HG02884 (cell line): ENCODE measurements around the gene SLC16A10.
A peak's percentile ranks its signal among the peaks of the same experiment; 100 is the strongest.
"Not testable (repeated sequence)": the region's sequence is repeated elsewhere in the genome, so short reads cannot be mapped to it uniquely, and the experiment has no call there.

Experiments used
- ATAC-seq: cut with Tn5 transposase; IDR thresholded peaks from one replicate; pipeline ENCODE4 v1.9.1; 2021; ENCODE audit warnings: mild to moderate bottlenecking, moderate library complexity; ENCODE audit not compliant: unreplicated experiment

The SLC16A10 gene

GRCh38 chr6:111255838-111256237 lies 168.5 kb downstream of the SLC16A10 start:
- not testable (repeated sequence) for ATAC-seq

- ATAC-seq: no peak
Measured at GRCh38 chr6:111256646-111257045, 169.3 kb downstream of the SLC16A10 start.

GRCh38 chr6:111258010-111258409 lies 170.7 kb downstream of the SLC16A10 start:
- no peak for ATAC-seq

DNA sequence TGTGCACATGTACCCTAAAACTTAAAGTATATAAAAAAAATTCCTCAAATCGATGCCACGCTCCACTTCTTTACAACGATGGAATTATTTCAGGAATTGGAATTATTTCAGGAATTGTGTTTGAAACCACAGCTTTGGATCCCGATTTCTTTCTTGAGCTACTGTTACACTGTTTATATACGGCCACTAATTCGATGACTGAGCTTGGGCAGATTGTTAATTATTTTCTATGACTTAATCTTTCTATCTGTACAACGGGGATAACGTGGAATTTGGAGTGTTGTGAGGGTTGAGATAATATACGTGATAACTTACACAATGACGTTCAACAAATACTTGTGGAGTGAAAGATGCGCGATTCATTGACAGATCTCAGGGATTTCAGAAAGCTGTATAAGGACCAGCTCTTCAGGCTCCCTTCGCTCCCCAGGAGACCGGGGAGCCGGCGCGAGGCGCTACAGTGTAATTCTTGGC lies 171.3 kb downstream of the SLC16A10 start:
- ATAC-seq: no peak

DNA sequence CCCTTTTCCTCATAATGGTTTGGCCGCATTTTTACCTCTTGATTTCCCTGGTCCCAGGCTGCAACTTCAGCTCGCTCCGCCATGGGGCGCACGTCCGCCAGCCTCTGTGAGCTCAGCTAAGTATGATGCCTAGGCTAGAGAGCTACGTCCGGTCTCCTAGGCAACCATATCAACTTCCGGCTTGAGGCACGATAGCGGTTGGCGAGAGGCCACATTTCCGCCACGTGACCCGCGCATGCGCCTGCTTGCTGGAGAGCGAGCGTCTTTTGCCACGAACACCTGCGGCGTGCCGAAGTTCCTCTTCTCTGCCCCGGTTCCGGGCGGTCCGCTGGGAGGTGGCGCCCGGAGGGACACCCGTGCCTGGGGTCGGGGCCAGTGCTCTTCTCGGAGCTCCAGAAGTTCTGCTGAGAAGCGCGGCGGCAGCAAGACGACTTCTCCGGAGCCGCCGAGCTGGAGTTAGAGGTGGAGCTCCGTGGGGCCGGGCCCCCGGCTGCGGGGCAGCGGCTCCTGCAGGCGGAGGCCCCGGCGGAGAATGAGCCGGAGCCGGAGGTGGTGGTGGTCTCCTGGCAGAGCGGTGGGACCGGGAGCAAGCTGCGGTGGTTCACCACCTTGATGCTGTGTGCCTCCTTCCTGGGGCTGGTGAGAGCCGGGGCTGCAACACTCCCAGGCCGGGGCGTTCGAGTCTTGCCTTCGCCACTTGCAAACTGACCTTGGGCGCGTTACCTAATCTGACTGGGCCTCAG lies 172.0 kb downstream of the SLC16A10 start:
- peak; percentile 97 for ATAC-seq

- no peak for ATAC-seq
Measured at GRCh38 chr6:111260570-111261298, 173.4 kb downstream of the SLC16A10 start.

- no peak for ATAC-seq
Measured at GRCh38 chr6:111263837-111264236, 176.5 kb downstream of the SLC16A10 start.

DNA sequence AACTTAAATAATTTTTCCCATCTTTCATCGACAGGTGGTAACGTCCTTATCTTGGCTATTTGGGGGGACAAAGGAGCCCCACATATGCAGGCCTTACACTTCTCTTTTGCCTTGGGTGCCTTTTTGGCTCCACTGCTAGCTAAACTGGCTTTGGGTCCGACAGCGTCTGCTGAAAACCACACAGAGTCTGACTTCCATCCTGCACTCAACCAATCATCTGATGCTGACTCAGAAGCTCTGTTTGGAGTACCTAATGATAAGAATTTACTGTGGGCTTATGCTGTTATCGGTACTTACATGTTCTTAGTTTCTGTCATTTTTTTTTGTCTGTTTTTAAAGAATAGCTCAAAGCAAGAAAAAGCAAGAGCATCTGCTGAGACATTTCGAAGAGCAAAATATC lies 178.5 kb downstream of the SLC16A10 start:
- ATAC-seq: no peak

DNA sequence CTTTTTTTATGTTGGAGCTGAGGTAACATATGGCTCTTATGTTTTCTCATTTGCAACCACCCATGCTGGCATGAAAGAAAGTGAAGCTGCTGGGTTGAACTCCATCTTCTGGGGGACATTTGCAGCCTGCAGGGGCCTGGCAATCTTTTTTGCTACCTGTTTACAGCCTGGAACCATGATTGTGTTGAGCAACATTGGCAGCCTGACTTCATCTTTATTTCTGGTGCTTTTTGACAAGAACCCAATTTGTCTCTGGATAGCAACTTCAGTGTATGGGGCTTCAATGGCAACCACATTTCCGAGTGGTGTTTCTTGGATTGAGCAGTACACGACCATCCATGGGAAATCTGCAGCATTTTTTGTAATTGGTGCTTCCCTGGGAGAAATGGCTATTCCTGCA lies 179.0 kb downstream of the SLC16A10 start:
- no peak for ATAC-seq

- no peak for ATAC-seq
Measured at GRCh38 chr6:111267764-111268333, 180.5 kb downstream of the SLC16A10 start.

GRCh38 chr6:111269401-111269970 lies 182.2 kb downstream of the SLC16A10 start:
- ATAC-seq: no peak

- ATAC-seq: no peak
Measured at GRCh38 chr6:111270121-111270520, 182.8 kb downstream of the SLC16A10 start.

- no peak for ATAC-seq
Measured at GRCh38 chr6:111274593-111275217, 187.4 kb downstream of the SLC16A10 start.

DNA sequence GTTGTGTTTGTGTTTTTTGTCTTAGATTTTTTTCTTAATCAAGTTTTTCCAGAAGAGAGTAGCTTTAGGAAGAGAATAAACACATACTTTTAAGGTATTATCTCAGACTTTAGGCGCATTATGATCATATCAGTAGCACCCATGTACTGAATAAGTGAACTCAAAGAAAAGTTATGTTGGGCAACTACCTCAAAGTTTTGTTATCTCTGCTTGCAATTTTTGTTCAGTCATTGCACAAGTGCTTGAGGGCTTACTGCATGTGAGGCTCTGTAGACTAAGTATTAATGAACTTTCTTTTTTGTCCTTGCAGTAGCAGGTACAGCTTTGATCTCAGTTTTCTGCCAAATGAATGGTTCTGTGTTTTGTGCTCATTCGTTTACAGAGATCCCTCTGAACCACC lies 189.0 kb downstream of the SLC16A10 start:
- ATAC-seq: no peak

DNA sequence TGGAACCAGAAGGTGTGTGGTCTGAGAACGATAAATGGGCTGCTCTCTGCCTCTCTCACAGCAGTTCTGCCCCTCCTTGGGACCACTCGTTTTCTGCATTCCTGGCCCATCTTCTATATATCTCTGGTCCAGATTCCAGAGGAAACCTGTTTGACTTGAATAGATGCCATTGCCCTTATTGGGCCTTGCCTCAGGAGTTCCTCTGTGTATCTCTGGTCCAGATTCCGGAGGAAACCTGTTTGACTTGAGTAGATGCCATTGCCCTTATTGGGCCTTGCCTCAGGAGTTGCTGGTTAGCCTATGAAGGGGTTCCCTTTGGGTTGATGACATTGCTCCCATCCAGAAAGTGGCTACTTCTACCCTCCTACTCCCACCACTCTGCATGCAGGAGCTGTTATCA lies 189.4 kb downstream of the SLC16A10 start:
- ATAC-seq: no peak

- no peak for ATAC-seq
Measured at GRCh38 chr6:111277819-111278218, 190.5 kb downstream of the SLC16A10 start.

- ATAC-seq: no peak
Measured at GRCh38 chr6:111278731-111279130, 191.4 kb downstream of the SLC16A10 start.

GRCh38 chr6:111280445-111280955 lies 193.2 kb downstream of the SLC16A10 start:
- ATAC-seq: no peak
